H9 (cell line): ENCODE measurements around the gene DNMBP. TPM values are rescaled to one million over a fixed set of nuclear protein-coding genes. Genes with fewer than 3 reads are reported as not detected.

Source experiments
- DNase-seq: peaks from one replicate; pipeline ENCODE4 v3.0.0-alpha.2; 2017
- H2AFZ ChIP-seq: one replicate; pipeline ENCODE4 v1.6.1; 2013; ENCODE audit warnings: mild to moderate bottlenecking, low read length, control low read depth, moderate library complexity
- H2AK5ac ChIP-seq: 2 replicates; pipeline ENCODE4 v1.6.1; 2013; ENCODE audit warnings: low read length, control low read depth, mixed read lengths; ENCODE audit not compliant: insufficient read length
- H2BK120ac ChIP-seq: one replicate; pipeline ENCODE4 v1.6.1; 2013; ENCODE audit warnings: low read depth, mild to moderate bottlenecking, low read length, control low read depth, inconsistent platforms; ENCODE audit not compliant: poor library complexity, severe bottlenecking
- H2BK12ac ChIP-seq: 2 replicates; pipeline ENCODE4 v1.6.1; 2013; ENCODE audit warnings: low read length, control low read depth, mixed read lengths, low read depth; ENCODE audit not compliant: insufficient read length
- H2BK15ac ChIP-seq: 2 replicates; pipeline ENCODE4 v1.6.1; 2013; ENCODE audit warnings: low read depth, low read length, control low read depth
- H2BK20ac ChIP-seq: one replicate; pipeline ENCODE4 v1.6.1; 2013; ENCODE audit warnings: low read depth, mild to moderate bottlenecking, low read length, control low read depth, inconsistent platforms; ENCODE audit not compliant: poor library complexity, severe bottlenecking
- H2BK5ac ChIP-seq: 2 replicates; pipeline ENCODE4 v1.6.1; 2013; ENCODE audit warnings: low read length, control low read depth, mixed read lengths; ENCODE audit not compliant: insufficient read length
- H3K14ac ChIP-seq: 2 replicates; pipeline ENCODE4 v1.6.1; 2013; ENCODE audit warnings: low read length, control low read depth; ENCODE audit not compliant: insufficient read depth
- H3K18ac ChIP-seq: 2 replicates; pipeline ENCODE4 v1.6.1; 2013; ENCODE audit warnings: low read depth, mild to moderate bottlenecking, mixed read lengths, low read length, control low read depth; ENCODE audit not compliant: insufficient read length
- H3K23ac ChIP-seq: 2 replicates; pipeline ENCODE4 v1.6.1; 2013; ENCODE audit warnings: low read length, control low read depth, mixed read lengths, low read depth; ENCODE audit not compliant: insufficient read length
- H3K23me2 ChIP-seq: 2 replicates; pipeline ENCODE4 v1.6.1; 2013; ENCODE audit warnings: low read depth, mild to moderate bottlenecking, mixed read lengths, low read length, control low read depth; ENCODE audit not compliant: insufficient read length, poor library complexity, severe bottlenecking
- H3K27ac ChIP-seq: 2 replicates; pipeline ENCODE4 v1.5.1; 2013; ENCODE audit warnings: low read length, control low read depth, mixed read lengths, low read depth; ENCODE audit not compliant: insufficient read length
- H3K27me3 ChIP-seq: 2 replicates; pipeline ENCODE4 v1.6.1; 2013; ENCODE audit warnings: low read length, control low read depth, inconsistent platforms; ENCODE audit not compliant: insufficient read depth
- H3K4ac ChIP-seq: 2 replicates; pipeline ENCODE4 v1.6.1; 2013; ENCODE audit warnings: low read depth, mild to moderate bottlenecking, control low read depth, inconsistent platforms, low read length, moderate library complexity
- H3K4me1 ChIP-seq: 2 replicates; pipeline ENCODE4 v1.6.1; 2013; ENCODE audit warnings: low read length, control low read depth, inconsistent platforms; ENCODE audit not compliant: insufficient read depth
- H3K4me2 ChIP-seq: 2 replicates; pipeline ENCODE4 v1.6.1; 2013; ENCODE audit warnings: low read length, control low read depth, mixed read lengths; ENCODE audit not compliant: insufficient read length, insufficient read depth
- H3K56ac ChIP-seq: 2 replicates; pipeline ENCODE4 v1.6.1; 2013; ENCODE audit warnings: low read depth, mild to moderate bottlenecking, mixed read lengths, low read length, control low read depth; ENCODE audit not compliant: insufficient read length
- H3K79me1 ChIP-seq: 2 replicates; pipeline ENCODE4 v1.6.1; 2013; ENCODE audit warnings: low read depth, mild to moderate bottlenecking, moderate library complexity, low read length, control low read depth, inconsistent platforms; ENCODE audit not compliant: insufficient read depth, poor library complexity, severe bottlenecking
- H3K79me2 ChIP-seq: 2 replicates; pipeline ENCODE4 v1.6.1; 2013; ENCODE audit warnings: low read length, control low read depth, inconsistent platforms; ENCODE audit not compliant: insufficient read depth
- H3K9ac ChIP-seq: 2 replicates; pipeline ENCODE4 v1.6.1; 2013; ENCODE audit warnings: low read length, control low read depth, mixed read lengths; ENCODE audit not compliant: insufficient read length; ENCODE audit errors: extremely low read depth
- H3K9me3 ChIP-seq: one replicate; pipeline ENCODE4 v1.6.1; 2013; ENCODE audit warnings: low read depth, low read length, inconsistent platforms; ENCODE audit not compliant: control insufficient read depth
- H3T11ph ChIP-seq: one replicate; pipeline ENCODE4 v1.6.1; 2013; ENCODE audit warnings: mild to moderate bottlenecking, low read length, control low read depth, inconsistent platforms
- H4K20me1 ChIP-seq: one replicate; pipeline ENCODE4 v1.6.1; 2013; ENCODE audit not compliant: control insufficient read depth, insufficient read length, insufficient read depth
- H4K5ac ChIP-seq: 2 replicates; pipeline ENCODE4 v1.6.1; 2013; ENCODE audit warnings: low read depth, mild to moderate bottlenecking, mixed read lengths, low read length, control low read depth; ENCODE audit not compliant: insufficient read length
- H4K8ac ChIP-seq: replicated peaks from 2 replicates; pipeline ENCODE4 v1.6.1; 2013; ENCODE audit warnings: low read length, control low read depth, mixed read lengths, low read depth; ENCODE audit not compliant: insufficient read length
- H4K91ac ChIP-seq: 2 replicates; pipeline ENCODE4 v1.6.1; 2013; ENCODE audit warnings: low read depth, mild to moderate bottlenecking, moderate library complexity, mixed read lengths, low read length, control low read depth; ENCODE audit not compliant: insufficient read length
- H3K27ac Mint-ChIP-seq, 3 experiments: 2 replicates in 2 of 3; 3 replicates in 1 of 3; pipeline ENCODE4 v1.8.0; 2020 to 2021; ENCODE audit warnings: mixed read lengths in 3 of 3, mild to moderate bottlenecking in 1 of 3, moderate library complexity in 1 of 3
- H3K27me3 Mint-ChIP-seq: 2 replicates; pipeline ENCODE4 v1.8.0; 2021; ENCODE audit warnings: low read depth, mild to moderate bottlenecking, moderate library complexity, mixed read lengths
- H3K36me3 Mint-ChIP-seq, 3 experiments: 2 replicates in 2 of 3; 3 replicates in 1 of 3; pipeline ENCODE4 v1.8.0; 2020 to 2021; ENCODE audit warnings: low read depth in 3 of 3, mixed read lengths in 3 of 3; ENCODE audit not compliant: insufficient read depth in 1 of 3
- H3K4me1 Mint-ChIP-seq, 2 experiments: 2 replicates each; pipeline ENCODE4 v1.8.0; 2020; ENCODE audit warnings: mixed read lengths in 2 of 2
- H3K4me3 Mint-ChIP-seq, 2 experiments: 2 replicates in 1 of 2; 3 replicates in 1 of 2; pipeline ENCODE4 v1.8.0; 2020 to 2021; ENCODE audit warnings: mild to moderate bottlenecking in 2 of 2, mixed read lengths in 2 of 2, moderate library complexity in 1 of 2
- H3K9me3 Mint-ChIP-seq, 2 experiments: 2 replicates in 1 of 2; 3 replicates in 1 of 2; pipeline ENCODE4 v1.8.0; 2020; ENCODE audit warnings: mild to moderate bottlenecking in 2 of 2, mixed read lengths in 2 of 2, moderate library complexity in 1 of 2
- CTCF ChIP-seq: fragments of 200-600 bp; sonication (generic); conservative IDR thresholded peaks from 3 replicates; pipeline ENCODE4 v1.8.0; 2021; ENCODE audit warnings: antibody characterized with exemption, mild to moderate bottlenecking
- WGBS: extraction: QIAGEN DNeasy Blood & Tissue Kit; methylation state at CpG from one replicate; pipeline ENCODE4 v1.1.7; 2013; ENCODE audit warnings: missing lambda C conversion rate, low lambda C conversion rate, mixed read lengths; ENCODE audit not compliant: insufficient read length; ENCODE audit errors: extremely low coverage; 5-methylcytosine and 5-hydroxymethylcytosine counted together
- total RNA-seq: library from RNA; stranded (reverse); gene quantifications from 2 replicates; pipeline ENCODE4 v1.2.1, GENCODE V29; 2021

DNMBP gene
- total RNA-seq, 1 experiment from 2014 or later: 25.6 TPM

DNA sequence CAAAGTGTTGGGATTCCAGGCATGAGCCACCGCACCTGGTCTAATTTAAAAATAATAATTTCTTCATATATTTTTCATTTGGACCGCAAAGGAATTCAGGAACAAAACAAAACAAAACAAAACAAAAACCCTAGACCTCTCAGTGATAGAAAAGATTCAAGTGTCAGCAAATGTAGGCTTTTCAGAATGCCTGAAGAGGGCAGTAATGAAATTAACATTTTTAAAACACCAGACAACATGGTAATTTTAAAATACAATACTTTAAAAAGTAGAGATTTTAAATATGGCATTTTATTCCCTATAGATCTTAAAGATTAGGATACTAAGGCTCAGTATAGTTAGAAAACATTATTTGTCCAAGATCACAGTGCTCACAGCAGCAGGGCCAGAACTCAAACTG is 36.6 kb downstream of the DNMBP start:
- no CpG with 5 or more reads among the region's 2 CpGs for WGBS
- Histone ChIP-seq H3K79me2 (no peaks in the 10 kb centered on the region), H3K79me1 (no peaks in the 10 kb centered on the region), H2BK12ac (no peak overlapping the region), H3K23me2 (no peaks in the 10 kb centered on the region), H3K4me2 (no peak overlapping the region), H3K4ac (no peak overlapping the region), H2BK5ac (no peak overlapping the region), H3K27ac (no peak overlapping the region), H2BK20ac (no peak overlapping the region), H4K20me1 (no peaks in the 10 kb centered on the region), H3T11ph (no peak overlapping the region), H3K56ac (no peak overlapping the region), H3K27me3 (no peaks in the 10 kb centered on the region), H4K8ac (no peak overlapping the region), H2AK5ac (no peak overlapping the region), H3K9me3 (no peaks in the 10 kb centered on the region), H3K14ac (no peak overlapping the region), H4K91ac (no peak overlapping the region), H2AFZ (no peak overlapping the region), H3K23ac (no peak overlapping the region), H4K5ac (no peak overlapping the region), H3K9ac (no peak overlapping the region), H2BK120ac (no peak overlapping the region), H3K4me1 (no peaks in the 10 kb centered on the region), H3K18ac (no peak overlapping the region), H2BK15ac (no peak overlapping the region)
- Mint-ChIP-seq H3K27me3 (no peaks in the 10 kb centered on the region), H3K36me3 (peaks cover 7 to 20% (median 14%) of the 10 kb centered on the region in 3 experiments), H3K4me1 (peaks cover 6 to 9% of the 10 kb centered on the region in 2 experiments), H3K27ac (no peak overlapping the region), H3K4me3 (no peak overlapping the region), H3K9me3 (peaks cover 0 to 2% of the 10 kb centered on the region in 2 experiments; a peak in 2 of 5 replicates)
- peak; percentile 43 for TF ChIP-seq CTCF
- no peak for DNase-seq
